T-helper 2 cell treated with Interferon-gamma antibody and Interleukin-4, amounts not matched to agents 5 μg/mL and 100 μg/mL, for 36 hours (primary cell): Measurements from ENCODE around the gene ZC3H18.

Experiments used
- DNase-seq: peaks from one replicate; pipeline ENCODE4 v3.0.0; 2021; ENCODE audit warnings: low spot score
- H3K27ac Mint-ChIP-seq: one replicate; pipeline ENCODE4 v1.8.0; 2021; ENCODE audit warnings: mild to moderate bottlenecking, mixed read lengths
- H3K27me3 Mint-ChIP-seq: one replicate; pipeline ENCODE4 v1.8.0; 2021; ENCODE audit warnings: low read depth, mixed read lengths
- H3K36me3 Mint-ChIP-seq: one replicate; pipeline ENCODE4 v1.8.0; 2021; ENCODE audit warnings: low read depth, mixed read lengths
- H3K4me1 Mint-ChIP-seq: one replicate; pipeline ENCODE4 v1.8.0; 2021; ENCODE audit warnings: low read depth, mixed read lengths
- H3K4me3 Mint-ChIP-seq: one replicate; pipeline ENCODE4 v1.8.0; 2022; ENCODE audit warnings: mild to moderate bottlenecking, moderate library complexity, mixed read lengths
- H3K9me3 Mint-ChIP-seq: one replicate; pipeline ENCODE4 v1.8.0; 2021; ENCODE audit warnings: mixed read lengths

The ZC3H18 gene

GRCh38 chr16:88552815-88553214 is 17.4 kb upstream of the ZC3H18 start:
- Mint-ChIP-seq H3K9me3 (peaks cover 6% of the 10 kb centered on the region), H3K27ac (no peak overlapping the region), H3K4me1 (peaks cover 3% of the 10 kb centered on the region), H3K27me3 (peaks cover 12% of the 10 kb centered on the region), H3K4me3 (no peak overlapping the region), H3K36me3 (no peaks in the 10 kb centered on the region)
- DNase-seq = no peak

- peaks cover 9% of the 10 kb centered on the region for H3K27me3 Mint-ChIP-seq
- H3K27ac Mint-ChIP-seq = no peak overlapping the region
- no peak overlapping the region for H3K4me3 Mint-ChIP-seq
- peaks cover 3% of the 10 kb centered on the region for H3K4me1 Mint-ChIP-seq
- DNase-seq = no peak
- no peaks in the 10 kb centered on the region for H3K36me3 Mint-ChIP-seq
- H3K9me3 Mint-ChIP-seq = peaks cover 6% of the 10 kb centered on the region
Measured at GRCh38 chr16:88553739-88554138, 16.5 kb upstream of the ZC3H18 start.

GRCh38 chr16:88554711-88555264 is 15.4 kb upstream of the ZC3H18 start:
- Mint-ChIP-seq H3K9me3 (peaks cover 6% of the 10 kb centered on the region), H3K27me3 (no peaks in the 10 kb centered on the region), H3K36me3 (no peaks in the 10 kb centered on the region), H3K4me3 (no peak overlapping the region), H3K4me1 (peaks cover 3% of the 10 kb centered on the region), H3K27ac (no peak overlapping the region)
- DNase-seq = no peak

GRCh38 chr16:88556294-88556988 is 13.8 kb upstream of the ZC3H18 start:
- Mint-ChIP-seq H3K36me3 (no peaks in the 10 kb centered on the region), H3K27me3 (no peaks in the 10 kb centered on the region), H3K4me3 (no peak overlapping the region), H3K9me3 (peaks cover 6% of the 10 kb centered on the region), H3K4me1 (no peaks in the 10 kb centered on the region), H3K27ac (no peak overlapping the region)
- DNase-seq = no peak

GRCh38 chr16:88558457-88559442 is 11.5 kb upstream of the ZC3H18 start:
- H3K4me3 Mint-ChIP-seq = no peak overlapping the region
- no peaks in the 10 kb centered on the region for H3K36me3 Mint-ChIP-seq
- no peaks in the 10 kb centered on the region for H3K27me3 Mint-ChIP-seq
- no peak for DNase-seq
- peaks cover 6% of the 10 kb centered on the region for H3K9me3 Mint-ChIP-seq
- H3K4me1 Mint-ChIP-seq = peaks cover 2% of the 10 kb centered on the region
- no peak overlapping the region for H3K27ac Mint-ChIP-seq

- Mint-ChIP-seq H3K36me3 (no peaks in the 10 kb centered on the region), H3K27me3 (no peaks in the 10 kb centered on the region), H3K4me3 (no peak overlapping the region), H3K9me3 (peaks cover 6% of the 10 kb centered on the region), H3K4me1 (peaks cover 2% of the 10 kb centered on the region), H3K27ac (no peak overlapping the region)
- DNase-seq = no peak
Measured at GRCh38 chr16:88560714-88561484, 9.3 kb upstream of the ZC3H18 start.

- no peaks in the 10 kb centered on the region for H3K27me3 Mint-ChIP-seq
- peaks cover 4% of the 10 kb centered on the region for H3K4me1 Mint-ChIP-seq
- no peaks in the 10 kb centered on the region for H3K36me3 Mint-ChIP-seq
- no peak overlapping the region for H3K4me3 Mint-ChIP-seq
- DNase-seq = no peak
- H3K9me3 Mint-ChIP-seq = no peaks in the 10 kb centered on the region
- H3K27ac Mint-ChIP-seq = no peak overlapping the region
Measured at GRCh38 chr16:88561485-88562359, 8.5 kb upstream of the ZC3H18 start.

GRCh38 chr16:88566158-88566557 is 4.0 kb upstream of the ZC3H18 start:
- peak; percentile 78 for DNase-seq
- no peaks in the 10 kb centered on the region for H3K27me3 Mint-ChIP-seq
- no peaks in the 10 kb centered on the region for H3K36me3 Mint-ChIP-seq
- peaks cover 12% of the 10 kb centered on the region for H3K4me1 Mint-ChIP-seq
- H3K27ac Mint-ChIP-seq = no peak overlapping the region
- H3K9me3 Mint-ChIP-seq = no peaks in the 10 kb centered on the region
- H3K4me3 Mint-ChIP-seq = no peak overlapping the region

GRCh38 chr16:88568710-88569613 is 1.2 kb upstream of the ZC3H18 start:
- H3K4me3 Mint-ChIP-seq = peak overlapping the region; percentile 81

GRCh38 chr16:88569614-88569984 is 604 bp upstream of the ZC3H18 start:
- Mint-ChIP-seq H3K4me1 (peaks cover 26% of the 10 kb centered on the region), H3K9me3 (no peaks in the 10 kb centered on the region), H3K36me3 (peaks cover 17% of the 10 kb centered on the region), H3K27ac (peak overlapping the region; percentile 80), H3K4me3 (peak overlapping the region; percentile 81), H3K27me3 (no peaks in the 10 kb centered on the region)
- DNase-seq = no peak

More at GRCh38 chr16:88568710-88569613, 1.2 kb upstream of the ZC3H18 start:
- Mint-ChIP-seq H3K27me3 (no peaks in the 10 kb centered on the region), H3K36me3 (peaks cover 17% of the 10 kb centered on the region), H3K9me3 (no peaks in the 10 kb centered on the region), H3K4me1 (peaks cover 26% of the 10 kb centered on the region), H3K27ac (peak overlapping the region; percentile 80)
- no peak for DNase-seq

- H3K27me3 Mint-ChIP-seq = no peaks in the 10 kb centered on the region
- H3K4me1 Mint-ChIP-seq = peaks cover 26% of the 10 kb centered on the region
- DNase-seq = peak; percentile 46
- H3K4me3 Mint-ChIP-seq = peak overlapping the region; percentile 89
- peak overlapping the region; percentile 79 for H3K27ac Mint-ChIP-seq
- peaks cover 21% of the 10 kb centered on the region for H3K36me3 Mint-ChIP-seq
- no peaks in the 10 kb centered on the region for H3K9me3 Mint-ChIP-seq
Measured at GRCh38 chr16:88570691-88571092, 489 bp downstream of the ZC3H18 start.

- no peaks in the 10 kb centered on the region for H3K9me3 Mint-ChIP-seq
- no peak overlapping the region for H3K27ac Mint-ChIP-seq
- no peak overlapping the region for H3K4me3 Mint-ChIP-seq
- no peak for DNase-seq
- H3K27me3 Mint-ChIP-seq = no peaks in the 10 kb centered on the region
- peaks cover 51% of the 10 kb centered on the region for H3K36me3 Mint-ChIP-seq
- peaks cover 18% of the 10 kb centered on the region for H3K4me1 Mint-ChIP-seq
Measured at GRCh38 chr16:88575251-88575650, 5.0 kb downstream of the ZC3H18 start.
